GM18499 (cell line): ENCODE data around the gene SPEM1.
"Not testable (repeated sequence)": the region's sequence is repeated elsewhere in the genome, so short reads cannot be mapped to it uniquely, and the experiment has no call there.

Experiments
- ATAC-seq: cut with Tn5 transposase; IDR thresholded peaks from one replicate; pipeline ENCODE4 v1.9.1; 2021; ENCODE audit warnings: moderate number of reproducible peaks; ENCODE audit not compliant: insufficient read depth, unreplicated experiment

SPEM1 gene

GRCh38 chr17:7466639-7467341, 46.7 kb downstream of the SPEM1 start:
- no peak for ATAC-seq

DNA sequence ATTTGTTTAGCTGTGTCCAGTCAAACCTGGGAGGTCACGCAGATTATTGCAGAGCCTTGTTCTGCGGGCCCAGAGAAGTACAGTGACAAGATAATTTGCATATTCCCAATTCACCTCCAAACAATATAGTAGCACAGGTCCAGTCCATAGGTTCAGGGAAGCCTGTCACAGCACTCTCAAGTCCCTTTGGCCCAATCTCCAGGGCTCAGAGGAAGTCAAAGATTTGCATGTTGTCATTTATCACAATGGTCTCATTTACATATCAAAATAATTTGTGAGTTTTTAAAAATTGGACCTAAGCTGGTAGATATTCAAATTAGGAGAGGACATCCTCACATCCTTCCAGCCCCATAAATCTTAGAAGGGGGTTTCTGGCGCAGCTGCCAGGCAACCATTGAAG, 47.4 kb downstream of the SPEM1 start:
- ATAC-seq = no peak

GRCh38 chr17:7468290-7468689, 48.2 kb downstream of the SPEM1 start:
- no peak for ATAC-seq

GRCh38 chr17:7468804-7469389, 48.8 kb downstream of the SPEM1 start:
- ATAC-seq = no peak

DNA sequence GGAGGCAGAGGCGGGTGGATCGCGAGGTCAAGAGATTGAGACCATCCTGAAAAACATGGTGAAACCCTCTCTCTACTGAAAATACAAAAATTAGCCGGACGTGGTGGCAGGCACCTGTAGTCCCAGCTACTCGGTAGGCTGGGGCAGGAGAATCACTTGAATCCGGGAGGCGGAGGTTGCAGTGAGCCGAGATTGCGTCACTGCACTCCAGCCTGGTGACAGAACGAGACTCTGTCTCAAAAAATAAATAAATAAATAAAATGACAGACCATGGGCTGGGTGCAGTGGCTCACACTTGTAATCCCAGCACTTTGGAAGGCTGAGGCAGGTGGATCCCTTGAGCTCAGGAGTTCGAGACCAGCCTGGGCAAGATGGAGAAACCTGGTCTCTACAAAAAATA, 49.7 kb downstream of the SPEM1 start:
- not testable (repeated sequence) for ATAC-seq

DNA sequence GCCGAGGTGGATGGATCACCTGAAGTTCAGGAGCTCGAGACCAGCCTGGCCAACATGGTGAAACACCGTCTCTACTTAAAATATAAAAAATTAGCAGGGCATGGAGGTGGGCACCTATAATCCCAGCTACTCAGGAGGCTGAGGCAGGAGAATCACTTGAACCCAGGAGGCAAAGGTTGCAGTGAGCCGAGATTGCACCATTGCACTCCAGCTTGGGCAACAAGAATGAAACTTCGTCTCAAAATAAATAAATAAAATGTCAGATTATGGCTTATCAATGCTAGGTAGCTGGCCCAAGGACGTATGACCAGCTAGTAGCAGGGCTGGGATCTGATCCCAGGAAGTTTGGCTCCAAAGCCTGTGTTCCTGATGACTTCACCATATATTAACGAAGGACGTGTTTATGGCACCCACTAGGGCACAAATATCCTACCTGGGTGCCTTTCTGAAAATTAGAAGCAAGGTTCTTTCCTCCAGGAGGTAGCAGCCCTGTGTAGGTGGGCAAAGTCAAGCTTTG, 50.4 kb downstream of the SPEM1 start:
- not testable (repeated sequence) for ATAC-seq
